NCI-H510A treated with DMSO at 0.1 percent for 48 hours (cell line): ENCODE measurements around the gene AMN1.

Source experiments
- DNase-seq: peaks from one replicate; lab custom pipeline; 2025; lab: John Stamatoyannopoulos, UW

AMN1 gene

GRCh38 chr12:31631023-31631724 lies 97.6 kb downstream of the AMN1 start:
- no peak for DNase-seq

GRCh38 chr12:31629756-31630732 lies 98.8 kb downstream of the AMN1 start:
- DNase-seq, result no peak

- no peak for DNase-seq
Observed at GRCh38 chr12:31627456-31628054, 101.3 kb downstream of the AMN1 start.

GRCh38 chr12:31626270-31626995 lies 102.4 kb downstream of the AMN1 start:
- no peak for DNase-seq

- DNase-seq, result no peak
Observed at GRCh38 chr12:31622038-31622437, 106.8 kb downstream of the AMN1 start.
